Measurements from ENCODE around the gene SRR. TPM values are rescaled to one million over a fixed set of nuclear protein-coding genes. Genes with fewer than 3 reads are reported as not detected.

Gene SRR
- polyA plus RNA-seq, 1 donor from 2014 or later = 69.0 TPM

- Histone ChIP-seq H3K9me3 (ENCODE audit: low read length) (no peaks in the 10 kb centered on the region), H3F3A (ENCODE audit: insufficient read depth, low read length, poor library complexity, severe bottlenecking) (no peaks in the 10 kb centered on the region), H3K27ac (ENCODE audit: low read length) (no peak overlapping the region), H3K4me3 (ENCODE audit: low read length) (no peak overlapping the region), H3K27me3 (ENCODE audit: insufficient read depth, low read depth, low read length) (no peaks in the 10 kb centered on the region), H3K79me2 (replicated peaks; ENCODE audit: insufficient read depth, low read length) (no peaks in the 10 kb centered on the region), H3K4me2 (ENCODE audit: low read length) (no peak overlapping the region), H3K9ac (ENCODE audit: low read length) (no peak overlapping the region), H3K36me3 (ENCODE audit: insufficient read depth, low read length) (no peaks in the 10 kb centered on the region), H3K9me2 (ENCODE audit: insufficient read depth, low read length) (no peaks in the 10 kb centered on the region), H4K20me1 (ENCODE audit: insufficient read depth) (no peaks in the 10 kb centered on the region), H2AFZ (ENCODE audit: low read depth, low read length) (no peak overlapping the region)
- TF ChIP-seq, protein P1, sequence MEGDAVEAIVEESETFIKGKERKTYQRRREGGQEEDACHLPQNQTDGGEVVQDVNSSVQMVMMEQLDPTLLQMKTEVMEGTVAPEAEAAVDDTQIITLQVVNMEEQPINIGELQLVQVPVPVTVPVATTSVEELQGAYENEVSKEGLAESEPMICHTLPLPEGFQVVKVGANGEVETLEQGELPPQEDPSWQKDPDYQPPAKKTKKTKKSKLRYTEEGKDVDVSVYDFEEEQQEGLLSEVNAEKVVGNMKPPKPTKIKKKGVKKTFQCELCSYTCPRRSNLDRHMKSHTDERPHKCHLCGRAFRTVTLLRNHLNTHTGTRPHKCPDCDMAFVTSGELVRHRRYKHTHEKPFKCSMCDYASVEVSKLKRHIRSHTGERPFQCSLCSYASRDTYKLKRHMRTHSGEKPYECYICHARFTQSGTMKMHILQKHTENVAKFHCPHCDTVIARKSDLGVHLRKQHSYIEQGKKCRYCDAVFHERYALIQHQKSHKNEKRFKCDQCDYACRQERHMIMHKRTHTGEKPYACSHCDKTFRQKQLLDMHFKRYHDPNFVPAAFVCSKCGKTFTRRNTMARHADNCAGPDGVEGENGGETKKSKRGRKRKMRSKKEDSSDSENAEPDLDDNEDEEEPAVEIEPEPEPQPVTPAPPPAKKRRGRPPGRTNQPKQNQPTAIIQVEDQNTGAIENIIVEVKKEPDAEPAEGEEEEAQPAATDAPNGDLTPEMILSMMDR (IDR thresholded peaks at IDR 0.05; ENCODE audit: poor library complexity, severe bottlenecking) = no peak
- no peak for TF ChIP-seq POLR2AphosphoS5 (IDR thresholded peaks at IDR 0.05)
- TF ChIP-seq TAF1 (IDR thresholded peaks at IDR 0.05; ENCODE audit: low read depth) = no peak
- no peak for TF ChIP-seq MXI1 (conservative IDR thresholded peaks at IDR 0.05; ENCODE audit: poor library complexity, severe bottlenecking)
- no peak for TF ChIP-seq EP300 (conservative IDR thresholded peaks at IDR 0.05; ENCODE audit: poor library complexity, severe bottlenecking)
- no peak for TF ChIP-seq REST (IDR thresholded peaks at IDR 0.05; ENCODE audit: borderline replicate concordance)
- no peak for TF ChIP-seq EZH2 (IDR thresholded peaks at IDR 0.05; ENCODE audit: borderline replicate concordance, insufficient read depth, low read length, poor library complexity, severe bottlenecking)
- no peak for TF ChIP-seq SMC3 (conservative IDR thresholded peaks at IDR 0.05; ENCODE audit: poor library complexity)
- no peak for TF ChIP-seq RAD21 (conservative IDR thresholded peaks at IDR 0.05)
Measured at GRCh38 chr17:2323629-2324314, 20.0 kb downstream of the SRR start.

- Histone ChIP-seq H3K27ac (ENCODE audit: low read length) (no peak overlapping the region), H3K9me2 (ENCODE audit: insufficient read depth, low read length) (no peaks in the 10 kb centered on the region), H3K4me2 (ENCODE audit: low read length) (no peak overlapping the region), H3K4me3 (ENCODE audit: low read length) (no peak overlapping the region), H3K9ac (ENCODE audit: low read length) (no peak overlapping the region), H3K79me2 (replicated peaks; ENCODE audit: insufficient read depth, low read length) (peaks cover 14% of the 10 kb centered on the region), H3F3A (ENCODE audit: insufficient read depth, low read length, poor library complexity, severe bottlenecking) (no peaks in the 10 kb centered on the region), H3K27me3 (ENCODE audit: insufficient read depth, low read depth, low read length) (no peaks in the 10 kb centered on the region), H2AFZ (ENCODE audit: low read depth, low read length) (no peak overlapping the region), H3K9me3 (ENCODE audit: low read length) (no peaks in the 10 kb centered on the region), H3K36me3 (ENCODE audit: insufficient read depth, low read length) (no peaks in the 10 kb centered on the region), H4K20me1 (ENCODE audit: insufficient read depth) (no peaks in the 10 kb centered on the region)
- no peak for TF ChIP-seq EZH2 (IDR thresholded peaks at IDR 0.05; ENCODE audit: borderline replicate concordance, insufficient read depth, low read length, poor library complexity, severe bottlenecking)
- no peak for TF ChIP-seq RAD21 (conservative IDR thresholded peaks at IDR 0.05)
- no peak for TF ChIP-seq POLR2AphosphoS5 (IDR thresholded peaks at IDR 0.05)
- TF ChIP-seq SMC3 (conservative IDR thresholded peaks at IDR 0.05; ENCODE audit: poor library complexity) = no peak
- TF ChIP-seq TAF1 (IDR thresholded peaks at IDR 0.05; ENCODE audit: low read depth) = no peak
- TF ChIP-seq, protein P1 (IDR thresholded peaks at IDR 0.05; ENCODE audit: poor library complexity, severe bottlenecking) = no peak
- TF ChIP-seq REST (IDR thresholded peaks at IDR 0.05; ENCODE audit: borderline replicate concordance) = no peak
- TF ChIP-seq MXI1 (conservative IDR thresholded peaks at IDR 0.05; ENCODE audit: poor library complexity, severe bottlenecking) = no peak
- no peak for TF ChIP-seq EP300 (conservative IDR thresholded peaks at IDR 0.05; ENCODE audit: poor library complexity, severe bottlenecking)
Measured at GRCh38 chr17:2331303-2331702, 27.6 kb downstream of the SRR start.
